ENCODE measurements around the gene AP1G2.

DNA sequence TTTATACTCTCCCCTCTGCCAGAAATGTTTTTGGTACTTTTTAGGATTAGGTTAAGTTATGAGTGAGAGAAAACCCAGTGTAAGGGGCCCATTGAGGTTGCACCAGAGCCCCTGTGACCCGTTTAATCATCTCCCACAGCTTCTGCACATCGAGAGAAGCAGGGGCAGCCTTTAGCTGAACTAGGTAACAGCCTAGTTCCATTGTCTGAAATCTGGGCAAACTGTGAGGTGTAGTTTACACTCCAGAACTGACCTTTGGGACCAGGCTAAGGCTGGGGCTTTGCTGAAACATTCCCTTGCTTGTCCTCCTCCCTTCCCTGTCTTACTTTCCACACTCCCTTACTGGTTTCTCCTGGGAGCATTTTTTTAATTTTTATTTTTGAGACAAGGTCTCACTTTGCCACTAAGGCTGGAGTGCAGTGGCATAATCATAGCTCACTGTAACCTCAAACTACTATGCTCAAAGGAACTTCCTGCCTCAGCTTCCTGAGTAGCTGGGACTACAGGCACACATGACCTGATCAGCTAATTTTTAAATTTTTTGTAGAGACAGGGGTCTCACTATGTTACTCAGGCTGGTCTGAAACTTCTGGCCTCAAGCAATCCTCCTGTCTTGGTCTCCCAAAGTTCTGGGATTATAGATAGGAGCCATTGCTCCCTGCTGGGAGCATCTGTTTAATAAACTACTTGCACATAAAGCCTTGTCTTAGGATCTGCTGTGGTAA lies 42.7 kb upstream of the AP1G2 start:
- TF ChIP-seq, protein P1, sequence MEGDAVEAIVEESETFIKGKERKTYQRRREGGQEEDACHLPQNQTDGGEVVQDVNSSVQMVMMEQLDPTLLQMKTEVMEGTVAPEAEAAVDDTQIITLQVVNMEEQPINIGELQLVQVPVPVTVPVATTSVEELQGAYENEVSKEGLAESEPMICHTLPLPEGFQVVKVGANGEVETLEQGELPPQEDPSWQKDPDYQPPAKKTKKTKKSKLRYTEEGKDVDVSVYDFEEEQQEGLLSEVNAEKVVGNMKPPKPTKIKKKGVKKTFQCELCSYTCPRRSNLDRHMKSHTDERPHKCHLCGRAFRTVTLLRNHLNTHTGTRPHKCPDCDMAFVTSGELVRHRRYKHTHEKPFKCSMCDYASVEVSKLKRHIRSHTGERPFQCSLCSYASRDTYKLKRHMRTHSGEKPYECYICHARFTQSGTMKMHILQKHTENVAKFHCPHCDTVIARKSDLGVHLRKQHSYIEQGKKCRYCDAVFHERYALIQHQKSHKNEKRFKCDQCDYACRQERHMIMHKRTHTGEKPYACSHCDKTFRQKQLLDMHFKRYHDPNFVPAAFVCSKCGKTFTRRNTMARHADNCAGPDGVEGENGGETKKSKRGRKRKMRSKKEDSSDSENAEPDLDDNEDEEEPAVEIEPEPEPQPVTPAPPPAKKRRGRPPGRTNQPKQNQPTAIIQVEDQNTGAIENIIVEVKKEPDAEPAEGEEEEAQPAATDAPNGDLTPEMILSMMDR (IDR thresholded peaks at IDR 0.05), result no peak
- TF ChIP-seq EZH2 (IDR thresholded peaks at IDR 0.05), result no peak
- TF ChIP-seq EZH2phosphoT487 (IDR thresholded peaks at IDR 0.05), result no peak
